HEK293 (cell line): Measurements from ENCODE around the gene FGR.

Experiments
- CTCF ChIA-PET: fragments of 350-600 bp; formaldehyde crosslinking; extraction: SDS; loops from one replicate; lab custom pipeline; 2021; ENCODE audit warnings: antibody characterized with exemption; lab: Yijun Ruan, JAX
- POLR2A ChIA-PET: fragments of 300-600 bp; formaldehyde crosslinking; extraction: SDS; loops from one replicate; lab custom pipeline; 2020; ENCODE audit warnings: antibody characterized with exemption, inconsistent platforms; lab: Yijun Ruan, JAX
- H3K27ac ChIP-seq: fragments of 200-500 bp; sonication (Bioruptor generic); 2 replicates; pipeline ENCODE4 v1.5.1; 2014; ENCODE audit warnings: low read depth, low read length, control low read depth, inconsistent platforms; ENCODE audit errors: extremely low read depth
- H3K36me3 ChIP-seq, 2 experiments: fragments of 200-500 bp in 1 of 2; sonication (Bioruptor generic) in 1 of 2; 1 replicate in 1 of 2; 2 replicates in 1 of 2; pipeline ENCODE4 v1.5.1; 2014 to 2017; ENCODE audit warnings: inconsistent platforms in 2 of 2, low read length in 2 of 2; ENCODE audit not compliant: control insufficient read depth in 2 of 2, insufficient read depth in 1 of 2
- H3K4me1 ChIP-seq: fragments of 200-500 bp; sonication (Bioruptor generic); 2 replicates; pipeline ENCODE4 v1.5.1; 2014; ENCODE audit warnings: mild to moderate bottlenecking, low read length, inconsistent platforms; ENCODE audit not compliant: control insufficient read depth, insufficient read depth
- H3K4me3 ChIP-seq: 2 replicates; pipeline ENCODE4 v1.5.1; 2011; ENCODE audit warnings: low read depth, mild to moderate bottlenecking, control low read depth, low read length, moderate library complexity
- H3K9me3 ChIP-seq: fragments of 200-500 bp; sonication (Bioruptor generic); 2 replicates; pipeline ENCODE4 v1.5.1; 2014; ENCODE audit warnings: low read depth, low read length, inconsistent platforms; ENCODE audit not compliant: control insufficient read depth, insufficient read depth
- AEBP2 ChIP-seq: fragments of 450-650 bp; formaldehyde crosslinking; IDR thresholded peaks from 2 replicates; pipeline ENCODE4 v1.5.1; 2016; ENCODE audit warnings: missing biosample characterization, missing genetic modification characterization, borderline replicate concordance
- GLI4 ChIP-seq: fragments of 450-650 bp; formaldehyde crosslinking; IDR thresholded peaks from 2 replicates; pipeline ENCODE4 v1.5.1; 2016; ENCODE audit warnings: missing biosample characterization, missing genetic modification characterization
- IKZF3 ChIP-seq: fragments of 450-650 bp; IDR thresholded peaks from 2 replicates; pipeline ENCODE4 v1.5.0; 2018; ENCODE audit warnings: missing biosample characterization, mild to moderate bottlenecking, missing genetic modification characterization, moderate library complexity
- KLF1 ChIP-seq: fragments of 450-650 bp; formaldehyde crosslinking; IDR thresholded peaks from 2 replicates; pipeline ENCODE4 v1.5.1; 2016; ENCODE audit warnings: missing biosample characterization, missing genetic modification characterization
- KLF9 ChIP-seq: fragments of 450-650 bp; formaldehyde crosslinking; IDR thresholded peaks from 2 replicates; pipeline ENCODE4 v1.5.1; 2016; ENCODE audit warnings: missing biosample characterization, missing genetic modification characterization, low read depth
- MZF1 ChIP-seq: fragments of 450-650 bp; formaldehyde crosslinking; IDR thresholded peaks from 2 replicates; pipeline ENCODE4 v1.5.1; 2017; ENCODE audit warnings: missing biosample characterization, missing genetic modification characterization, borderline replicate concordance
- OVOL3 ChIP-seq: fragments of 450-650 bp; formaldehyde crosslinking; IDR thresholded peaks from 2 replicates; pipeline ENCODE4 v1.5.1; 2016; ENCODE audit warnings: missing biosample characterization, missing genetic modification characterization
- ZBTB17 ChIP-seq: fragments of 450-650 bp; formaldehyde crosslinking; IDR thresholded peaks from 2 replicates; pipeline ENCODE4 v1.5.1; 2016; ENCODE audit warnings: missing biosample characterization, missing genetic modification characterization
- ZBTB48 ChIP-seq: fragments of 450-650 bp; formaldehyde crosslinking; IDR thresholded peaks from 2 replicates; pipeline ENCODE4 v1.5.1; 2016; ENCODE audit warnings: missing biosample characterization, missing genetic modification characterization
- ZFP41 ChIP-seq: fragments of 450-650 bp; formaldehyde crosslinking; IDR thresholded peaks from 2 replicates; pipeline ENCODE4 v1.5.1; 2016; ENCODE audit warnings: missing biosample characterization, missing genetic modification characterization, borderline replicate concordance
- ZIC2 ChIP-seq: fragments of 450-650 bp; formaldehyde crosslinking; IDR thresholded peaks from 2 replicates; pipeline ENCODE4 v1.5.1; 2016; ENCODE audit warnings: missing biosample characterization, missing genetic modification characterization
- ZNF138 ChIP-seq: fragments of 450-650 bp; formaldehyde crosslinking; IDR thresholded peaks from 2 replicates; pipeline ENCODE4 v1.5.1; 2016; ENCODE audit warnings: missing biosample characterization, missing genetic modification characterization, borderline replicate concordance
- ZNF146 ChIP-seq: fragments of 450-650 bp; formaldehyde crosslinking; IDR thresholded peaks from 2 replicates; pipeline ENCODE4 v1.5.1; 2016; ENCODE audit warnings: missing biosample characterization, missing genetic modification characterization
- ZNF155 ChIP-seq: fragments of 450-650 bp; formaldehyde crosslinking; IDR thresholded peaks from 2 replicates; pipeline ENCODE4 v1.5.1; 2016; ENCODE audit warnings: missing biosample characterization, missing genetic modification characterization
- ZNF174 ChIP-seq: fragments of 450-650 bp; formaldehyde crosslinking; IDR thresholded peaks from 2 replicates; pipeline ENCODE4 v1.5.0; 2017; ENCODE audit warnings: missing biosample characterization, mild to moderate bottlenecking, missing genetic modification characterization
- ZNF24 ChIP-seq: fragments of 450-650 bp; formaldehyde crosslinking; IDR thresholded peaks from 2 replicates; pipeline ENCODE4 v1.5.1; 2016; ENCODE audit warnings: missing biosample characterization, missing genetic modification characterization
- ZNF274 ChIP-seq, 2 experiments: fragments of 200-500 bp in 1 of 2; fragments of 450-650 bp in 1 of 2; sonication (Bioruptor generic) in 1 of 2; formaldehyde crosslinking in 1 of 2; IDR thresholded peaks; 2 replicates each; pipeline versions ENCODE4 v1.5.1 to v1.6.1; 2014 to 2016; ENCODE audit warnings: borderline replicate concordance in 1 of 2, inconsistent platforms in 1 of 2, low read length in 1 of 2, missing biosample characterization in 1 of 2, missing genetic modification characterization in 1 of 2
- ZNF311 ChIP-seq: fragments of 450-650 bp; formaldehyde crosslinking; IDR thresholded peaks from 2 replicates; pipeline ENCODE4 v1.5.1; 2017; ENCODE audit warnings: missing biosample characterization, missing genetic modification characterization, borderline replicate concordance
- ZNF341 ChIP-seq: fragments of 450-650 bp; formaldehyde crosslinking; IDR thresholded peaks from 2 replicates; pipeline ENCODE4; 2016; ENCODE audit warnings: low read depth, missing biosample characterization, missing genetic modification characterization
- ZNF391 ChIP-seq: fragments of 450-650 bp; formaldehyde crosslinking; IDR thresholded peaks from 2 replicates; pipeline ENCODE4 v1.5.1; 2016; ENCODE audit warnings: low read depth, missing biosample characterization, missing genetic modification characterization, borderline replicate concordance
- ZNF404 ChIP-seq: fragments of 450-650 bp; formaldehyde crosslinking; IDR thresholded peaks from 2 replicates; pipeline ENCODE4 v1.5.1; 2017; ENCODE audit warnings: missing biosample characterization, missing genetic modification characterization
- ZNF510 ChIP-seq: fragments of 450-650 bp; formaldehyde crosslinking; IDR thresholded peaks from 2 replicates; pipeline ENCODE4 v1.5.1; 2018; ENCODE audit warnings: mild to moderate bottlenecking, missing genetic modification characterization, missing biosample characterization; ENCODE audit not compliant: insufficient replicate concordance
- ZNF558 ChIP-seq: fragments of 450-650 bp; formaldehyde crosslinking; IDR thresholded peaks from 2 replicates; pipeline ENCODE4 v1.5.1; 2016; ENCODE audit warnings: missing biosample characterization, missing genetic modification characterization
- ZNF626 ChIP-seq: fragments of 450-650 bp; sonication (Bioruptor Pico); formaldehyde crosslinking; IDR thresholded peaks from 2 replicates; pipeline ENCODE4 v1.5.1; 2018; ENCODE audit warnings: missing biosample characterization, missing genetic modification characterization, inconsistent platforms
- ZNF785 ChIP-seq: fragments of 450-650 bp; formaldehyde crosslinking; IDR thresholded peaks from 2 replicates; pipeline ENCODE4 v1.5.1; 2016; ENCODE audit warnings: missing biosample characterization, missing genetic modification characterization
- ZSCAN4 ChIP-seq: fragments of 450-650 bp; formaldehyde crosslinking; IDR thresholded peaks from 2 replicates; pipeline ENCODE4 v1.5.1; 2017; ENCODE audit warnings: missing biosample characterization, missing genetic modification characterization
- ZXDB ChIP-seq: fragments of 450-650 bp; formaldehyde crosslinking; IDR thresholded peaks from 2 replicates; pipeline ENCODE4 v1.5.1; 2016; ENCODE audit warnings: missing biosample characterization, missing genetic modification characterization
- TF ChIP-seq, protein P1 (sequence below): fragments of 450-650 bp; formaldehyde crosslinking; IDR thresholded peaks from 2 replicates; pipeline ENCODE4 v1.5.1; 2016; ENCODE audit warnings: missing biosample characterization, missing genetic modification characterization, borderline replicate concordance

FGR gene

DNA sequence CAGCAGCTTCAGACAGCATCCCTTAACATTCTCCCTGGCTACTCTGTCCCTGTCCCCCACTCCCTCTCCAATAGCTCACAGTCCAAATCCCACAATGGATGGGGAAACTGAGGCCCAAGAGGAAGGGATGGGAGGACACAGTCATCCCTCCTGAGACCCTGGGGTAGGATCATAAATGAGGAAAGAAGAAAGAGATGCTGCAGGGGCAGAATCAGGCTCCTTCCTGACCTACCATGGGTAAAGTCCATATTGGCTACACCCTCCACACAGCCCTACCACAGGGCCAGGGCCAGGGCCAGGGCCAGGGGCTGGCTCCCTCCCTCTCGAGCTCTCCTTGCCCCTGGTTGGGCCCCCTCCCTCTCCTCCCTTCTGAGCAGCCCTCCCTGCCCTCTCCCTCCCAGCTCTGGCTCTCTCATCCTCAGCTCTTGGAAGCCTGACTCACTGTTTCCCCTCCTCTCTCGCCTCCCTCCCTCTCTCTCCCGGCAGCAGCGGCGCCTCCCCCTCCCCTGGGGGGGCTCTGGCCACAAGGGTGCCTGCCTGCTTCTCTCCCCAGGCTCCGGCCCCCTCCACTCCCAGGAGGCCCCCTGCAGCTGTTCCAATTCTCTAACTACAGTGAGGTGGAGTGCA lies 36.0 kb downstream of the FGR start:
- H3K36me3 ChIP-seq, result peaks cover 0 to 7% of the 10 kb centered on the region in 2 experiments; a peak in 1 of 3 replicates
- peaks cover 25% of the 10 kb centered on the region for H3K4me1 ChIP-seq
- POLR2A ChIA-PET, result interaction anchor here (4.2 kb wide), 1 partner anchor 42 kb away, joined by 21 read pairs; no protein-coding TSS in a partner anchor
- H3K9me3 ChIP-seq, result no peaks in the 10 kb centered on the region
- CTCF ChIA-PET, result interaction anchor here (0.6 to 4.3 kb wide), 9 partner anchors 10 to 1258 kb away, joined by 3 to 29 read pairs (median 4); no protein-coding TSS in a partner anchor
- H3K4me3 ChIP-seq, result no peak overlapping the region
- no peak overlapping the region; the same call in 1 of the 2 replicates for H3K27ac ChIP-seq
- TF ChIP-seq GLI4 (tag by site-specific recombination) (no peak), ZNF155 (tag by site-specific recombination) (no peak), ZNF24 (peak; percentile 44; the same call in 1 of the 2 replicates), ZBTB48 (tag by site-specific recombination) (peak; percentile 78; the same call in 1 of the 2 replicates), ZNF404 (tag by site-specific recombination) (no peak), MZF1 (tag by site-specific recombination) (no peak), ZNF626 (tag by site-specific recombination) (no peak), ZFP41 (tag by site-specific recombination) (no peak), ZNF510 (tag by site-specific recombination) (no peak), ZIC2 (tag by site-specific recombination) (peak; percentile 98), IKZF3 (tag by site-specific recombination) (peak; percentile 21; the same call in 1 of the 2 replicates), ZNF558 (tag by site-specific recombination) (no peak), ZNF274 (IDR thresholded peaks at IDR 0.05; ENCODE audit: low read length) (no peak), ZNF274 (tag by site-specific recombination; IDR thresholded peaks at IDR 0.05; ENCODE audit: borderline replicate concordance) (no peak), KLF9 (tag by site-specific recombination) (no peak; the same call in 1 of the 2 replicates), ZNF785 (tag by site-specific recombination) (no peak), ZBTB17 (tag by site-specific recombination) (peak; percentile 79), ZNF138 (tag by site-specific recombination) (no peak), ZSCAN4 (tag by site-specific recombination) (no peak), KLF1 (peak; percentile 83), OVOL3 (tag by site-specific recombination) (no peak), ZNF146 (tag by site-specific recombination) (no peak), ZNF391 (peak; percentile 38; the same call in 1 of the 2 replicates), ZNF174 (tag by site-specific recombination) (no peak), ZNF341 (tag by site-specific recombination) (peak; percentile 48; the same call in 1 of the 2 replicates), ZXDB (tag by site-specific recombination) (peak; percentile 28; the same call in 1 of the 2 replicates), AEBP2 (tag by site-specific recombination) (no peak), ZNF311 (no peak)
- TF ChIP-seq, protein P1, sequence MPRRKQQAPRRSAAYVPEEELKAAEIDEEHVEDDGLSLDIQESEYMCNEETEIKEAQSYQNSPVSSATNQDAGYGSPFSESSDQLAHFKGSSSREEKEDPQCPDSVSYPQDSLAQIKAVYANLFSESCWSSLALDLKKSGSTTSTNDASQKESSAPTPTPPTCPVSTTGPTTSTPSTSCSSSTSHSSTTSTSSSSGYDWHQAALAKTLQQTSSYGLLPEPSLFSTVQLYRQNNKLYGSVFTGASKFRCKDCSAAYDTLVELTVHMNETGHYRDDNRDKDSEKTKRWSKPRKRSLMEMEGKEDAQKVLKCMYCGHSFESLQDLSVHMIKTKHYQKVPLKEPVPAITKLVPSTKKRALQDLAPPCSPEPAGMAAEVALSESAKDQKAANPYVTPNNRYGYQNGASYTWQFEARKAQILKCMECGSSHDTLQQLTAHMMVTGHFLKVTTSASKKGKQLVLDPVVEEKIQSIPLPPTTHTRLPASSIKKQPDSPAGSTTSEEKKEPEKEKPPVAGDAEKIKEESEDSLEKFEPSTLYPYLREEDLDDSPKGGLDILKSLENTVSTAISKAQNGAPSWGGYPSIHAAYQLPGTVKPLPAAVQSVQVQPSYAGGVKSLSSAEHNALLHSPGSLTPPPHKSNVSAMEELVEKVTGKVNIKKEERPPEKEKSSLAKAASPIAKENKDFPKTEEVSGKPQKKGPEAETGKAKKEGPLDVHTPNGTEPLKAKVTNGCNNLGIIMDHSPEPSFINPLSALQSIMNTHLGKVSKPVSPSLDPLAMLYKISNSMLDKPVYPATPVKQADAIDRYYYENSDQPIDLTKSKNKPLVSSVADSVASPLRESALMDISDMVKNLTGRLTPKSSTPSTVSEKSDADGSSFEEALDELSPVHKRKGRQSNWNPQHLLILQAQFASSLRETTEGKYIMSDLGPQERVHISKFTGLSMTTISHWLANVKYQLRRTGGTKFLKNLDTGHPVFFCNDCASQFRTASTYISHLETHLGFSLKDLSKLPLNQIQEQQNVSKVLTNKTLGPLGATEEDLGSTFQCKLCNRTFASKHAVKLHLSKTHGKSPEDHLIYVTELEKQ (tag by site-specific recombination), result no peak; the same call in 1 of the 2 replicates
